Natural killer cell (primary cell): ENCODE data around the gene ATP5F1D. TPM values are rescaled to one million over a fixed set of nuclear protein-coding genes. Genes with fewer than 3 reads are reported as not detected.
A peak's percentile ranks its signal among the peaks of the same experiment; 100 is the strongest.

Experiments used
- ATAC-seq, 3 donors: fragments of 150-1000 bp in 2 of 3; fragments of 200-7000 bp in 1 of 3; cut with Tn5 transposase; 1 replicate in 1 of 3; 2 replicates in 2 of 3; pipeline ENCODE4 v1.10.0; 2021; ENCODE audit warnings: mild to moderate bottlenecking in 2 of 3, moderate library complexity in 2 of 3
- DNase-seq, 2 donors: peaks; one replicate each; pipeline versions ENCODE4 v3.0.0 to v3.0.0-alpha.2; 2013 to 2021; ENCODE audit warnings: mixed read lengths in 1 of 2
- H3K27ac ChIP-seq: one replicate; pipeline ENCODE4 v1.5.1; 2013; ENCODE audit warnings: mild to moderate bottlenecking, low read length
- H3K27me3 ChIP-seq: one replicate; pipeline ENCODE4 v1.6.1; 2013; ENCODE audit warnings: low read length; ENCODE audit not compliant: control insufficient read depth, insufficient read depth
- H3K36me3 ChIP-seq: one replicate; pipeline ENCODE4 v1.6.1; 2013; ENCODE audit warnings: low read length; ENCODE audit not compliant: control insufficient read depth, insufficient read depth
- H3K4me1 ChIP-seq: one replicate; pipeline ENCODE4 v1.6.1; 2013; ENCODE audit warnings: low read length; ENCODE audit not compliant: control insufficient read depth, insufficient read depth
- H3K4me3 ChIP-seq: one replicate; pipeline ENCODE4 v1.5.1; 2013; ENCODE audit warnings: low read length
- H3K9me3 ChIP-seq: one replicate; pipeline ENCODE4 v1.6.1; 2013; ENCODE audit warnings: low read length; ENCODE audit not compliant: control insufficient read depth, insufficient read depth
- H3K27ac Mint-ChIP-seq, 2 donors: one replicate each; pipeline ENCODE4 v1.8.0; 2022; ENCODE audit warnings: mild to moderate bottlenecking in 2 of 2, mixed read lengths in 2 of 2, moderate library complexity in 1 of 2
- H3K27me3 Mint-ChIP-seq, 2 donors: one replicate each; pipeline ENCODE4 v1.8.0; 2022; ENCODE audit warnings: low read depth in 2 of 2, mixed read lengths in 2 of 2
- H3K36me3 Mint-ChIP-seq: one replicate; pipeline ENCODE4 v1.8.0; 2022; ENCODE audit warnings: mixed read lengths
- H3K4me1 Mint-ChIP-seq, 2 donors: one replicate each; pipeline ENCODE4 v1.8.0; 2022; ENCODE audit warnings: mixed read lengths in 2 of 2
- H3K4me3 Mint-ChIP-seq: one replicate; pipeline ENCODE4 v1.8.0; 2022; ENCODE audit warnings: mild to moderate bottlenecking, moderate library complexity, mixed read lengths
- H3K9me3 Mint-ChIP-seq, 2 donors: one replicate each; pipeline ENCODE4 v1.8.0; 2022; ENCODE audit warnings: mixed read lengths in 2 of 2
- CTCF ChIP-seq: fragments of 200-600 bp; IDR thresholded peaks from one replicate; pipeline ENCODE4 v1.8.0; 2022; ENCODE audit warnings: antibody characterized with exemption
- WGBS: methylation state at CpG from one replicate; pipeline ENCODE4 v1.1.7; 2013; ENCODE audit warnings: missing lambda C conversion rate; ENCODE audit not compliant: insufficient coverage; 5-methylcytosine and 5-hydroxymethylcytosine counted together
- intact Hi-C: fragments of 100-400 bp; cut with micrococcal nuclease; formaldehyde crosslinking; loops from one replicate; pipeline ENCODE4 v1.14.2; 2022
- total RNA-seq, 4 donors: library from RNA; stranded (reverse); fragments of 120-200 nt in 1 of 4; gene quantifications; one replicate each; pipeline versions ENCODE4 v1.2.3 to v1.2.4, GENCODE V29; 2013 to 2022

The ATP5F1D gene
- total RNA-seq, 3 donors from 2014 or later (not counting 1 experiment from before 2014, with no cell fraction given), result 88.6 to 119 (median 104) TPM

GRCh38 chr19:1258163-1258492 lies 16.6 kb downstream of the ATP5F1D start:
- Mint-ChIP-seq H3K4me1 (peaks cover 33 to 66% of the 10 kb centered on the region in 2 donors), H3K27me3 (no peaks in the 10 kb centered on the region), H3K4me3 (peak overlapping the region; percentile 89), H3K27ac (peak overlapping the region; percentile 97 to 100), H3K36me3 (no peaks in the 10 kb centered on the region), H3K9me3 (no peaks in the 10 kb centered on the region)
- intact Hi-C loops, result no loop called here
- no peaks in the 10 kb centered on the region for H3K27me3 ChIP-seq
- DNase-seq (no peak), ATAC-seq (no peak)
- H3K36me3 ChIP-seq, result peaks cover 44% of the 10 kb centered on the region
- H3K4me1 ChIP-seq, result peaks cover 97% of the 10 kb centered on the region
- no peaks in the 10 kb centered on the region for H3K9me3 ChIP-seq
- TF ChIP-seq CTCF, result no peak
- H3K27ac ChIP-seq, result peak overlapping the region; percentile 100
- WGBS, result 78% methylated on average over 8 of the region's 8 CpGs
- H3K4me3 ChIP-seq, result no peak overlapping the region

DNA sequence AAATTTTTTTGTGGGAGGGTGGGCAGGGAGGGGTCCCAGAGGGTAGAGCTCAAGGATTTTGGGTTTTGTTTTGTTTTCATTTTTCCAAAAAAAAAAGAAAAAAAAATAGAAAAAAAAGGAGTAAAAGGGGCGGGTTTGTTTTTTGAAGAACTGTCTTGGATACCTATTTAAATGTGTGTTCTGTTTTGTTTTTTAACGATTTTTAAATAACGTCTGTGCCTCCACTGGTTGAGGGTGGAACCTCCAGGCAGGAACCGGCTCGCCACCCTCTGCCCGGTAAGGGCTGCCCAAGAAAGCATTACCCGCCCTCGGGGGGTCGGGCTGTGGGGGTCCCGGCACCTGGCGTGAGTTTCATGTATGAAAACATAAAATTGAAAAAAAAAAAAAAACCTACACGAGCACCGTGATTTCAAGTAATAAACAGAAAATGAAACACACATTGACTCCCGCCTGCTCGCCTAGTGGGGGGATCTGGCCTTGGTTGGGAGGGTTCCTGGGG lies 17.2 kb downstream of the ATP5F1D start:
- ATAC-seq, result peak in 1 of 3 donors; percentile 0
- H3K27me3 Mint-ChIP-seq, result no peaks in the 10 kb centered on the region
- peaks cover 41% of the 10 kb centered on the region for H3K36me3 ChIP-seq
- no peak for TF ChIP-seq CTCF
- H3K4me1 ChIP-seq, result peaks cover 95% of the 10 kb centered on the region
- H3K27ac Mint-ChIP-seq, result peak overlapping the region; percentile 97 to 100
- DNase-seq, result no peak
- H3K27ac ChIP-seq, result peak overlapping the region; percentile 100
- H3K4me1 Mint-ChIP-seq, result peaks cover 37 to 63% of the 10 kb centered on the region in 2 donors
- 10% methylated on average over 10 of the region's 15 CpGs for WGBS
- H3K9me3 ChIP-seq, result no peaks in the 10 kb centered on the region
- intact Hi-C loops, result loop anchor here (1.0 kb wide), 1 partner anchor 7 kb away; no protein-coding TSS in a partner anchor
- no peaks in the 10 kb centered on the region for H3K9me3 Mint-ChIP-seq
- no peaks in the 10 kb centered on the region for H3K27me3 ChIP-seq
- peak overlapping the region; percentile 89 for H3K4me3 Mint-ChIP-seq
- peak overlapping the region; percentile 51 for H3K4me3 ChIP-seq
- no peaks in the 10 kb centered on the region for H3K36me3 Mint-ChIP-seq

GRCh38 chr19:1259206-1259875 lies 17.8 kb downstream of the ATP5F1D start:
- peak overlapping the region; percentile 97 to 100 for H3K27ac Mint-ChIP-seq
- WGBS, result 4% methylated on average over 17 of the region's 17 CpGs
- TF ChIP-seq CTCF, result no peak
- peak overlapping the region; percentile 51 for H3K4me3 ChIP-seq
- no peaks in the 10 kb centered on the region for H3K9me3 ChIP-seq
- no peaks in the 10 kb centered on the region for H3K36me3 Mint-ChIP-seq
- H3K9me3 Mint-ChIP-seq, result no peaks in the 10 kb centered on the region
- peaks cover 95% of the 10 kb centered on the region for H3K4me1 ChIP-seq
- DNase-seq (peak; percentile 76 to 83), ATAC-seq (peak; percentile 44 to 66 (median 47))
- H3K27me3 Mint-ChIP-seq, result no peaks in the 10 kb centered on the region
- H3K27me3 ChIP-seq, result no peaks in the 10 kb centered on the region
- intact Hi-C loops, result loop anchor here (1.0 kb wide), 1 partner anchor 8 kb away; no protein-coding TSS in a partner anchor
- H3K36me3 ChIP-seq, result peaks cover 39% of the 10 kb centered on the region
- H3K4me3 Mint-ChIP-seq, result peak overlapping the region; percentile 89
- peaks cover 37 to 63% of the 10 kb centered on the region in 2 donors for H3K4me1 Mint-ChIP-seq
- H3K27ac ChIP-seq, result peak overlapping the region; percentile 100
